H9 (cell line): ENCODE data around the gene AMPH. TPM values are rescaled to one million over a fixed set of nuclear protein-coding genes. Genes with fewer than 3 reads are reported as not detected.

Experiments
- DNase-seq: peaks from one replicate; pipeline ENCODE4 v3.0.0-alpha.2; 2017
- H2AFZ ChIP-seq: one replicate; pipeline ENCODE4 v1.6.1; 2013; ENCODE audit warnings: mild to moderate bottlenecking, low read length, control low read depth, moderate library complexity
- H2AK5ac ChIP-seq: 2 replicates; pipeline ENCODE4 v1.6.1; 2013; ENCODE audit warnings: low read length, control low read depth, mixed read lengths; ENCODE audit not compliant: insufficient read length
- H2BK120ac ChIP-seq: one replicate; pipeline ENCODE4 v1.6.1; 2013; ENCODE audit warnings: low read depth, mild to moderate bottlenecking, low read length, control low read depth, inconsistent platforms; ENCODE audit not compliant: poor library complexity, severe bottlenecking
- H2BK12ac ChIP-seq: 2 replicates; pipeline ENCODE4 v1.6.1; 2013; ENCODE audit warnings: low read length, control low read depth, mixed read lengths, low read depth; ENCODE audit not compliant: insufficient read length
- H2BK15ac ChIP-seq: 2 replicates; pipeline ENCODE4 v1.6.1; 2013; ENCODE audit warnings: low read depth, low read length, control low read depth
- H2BK20ac ChIP-seq: one replicate; pipeline ENCODE4 v1.6.1; 2013; ENCODE audit warnings: low read depth, mild to moderate bottlenecking, low read length, control low read depth, inconsistent platforms; ENCODE audit not compliant: poor library complexity, severe bottlenecking
- H2BK5ac ChIP-seq: 2 replicates; pipeline ENCODE4 v1.6.1; 2013; ENCODE audit warnings: low read length, control low read depth, mixed read lengths; ENCODE audit not compliant: insufficient read length
- H3K14ac ChIP-seq: 2 replicates; pipeline ENCODE4 v1.6.1; 2013; ENCODE audit warnings: low read length, control low read depth; ENCODE audit not compliant: insufficient read depth
- H3K18ac ChIP-seq: 2 replicates; pipeline ENCODE4 v1.6.1; 2013; ENCODE audit warnings: low read depth, mild to moderate bottlenecking, mixed read lengths, low read length, control low read depth; ENCODE audit not compliant: insufficient read length
- H3K23ac ChIP-seq: 2 replicates; pipeline ENCODE4 v1.6.1; 2013; ENCODE audit warnings: low read length, control low read depth, mixed read lengths, low read depth; ENCODE audit not compliant: insufficient read length
- H3K23me2 ChIP-seq: 2 replicates; pipeline ENCODE4 v1.6.1; 2013; ENCODE audit warnings: low read depth, mild to moderate bottlenecking, mixed read lengths, low read length, control low read depth; ENCODE audit not compliant: insufficient read length, poor library complexity, severe bottlenecking
- H3K27ac ChIP-seq: 2 replicates; pipeline ENCODE4 v1.5.1; 2013; ENCODE audit warnings: low read length, control low read depth, mixed read lengths, low read depth; ENCODE audit not compliant: insufficient read length
- H3K27me3 ChIP-seq: 2 replicates; pipeline ENCODE4 v1.6.1; 2013; ENCODE audit warnings: low read length, control low read depth, inconsistent platforms; ENCODE audit not compliant: insufficient read depth
- H3K4ac ChIP-seq: 2 replicates; pipeline ENCODE4 v1.6.1; 2013; ENCODE audit warnings: low read depth, mild to moderate bottlenecking, control low read depth, inconsistent platforms, low read length, moderate library complexity
- H3K4me1 ChIP-seq: 2 replicates; pipeline ENCODE4 v1.6.1; 2013; ENCODE audit warnings: low read length, control low read depth, inconsistent platforms; ENCODE audit not compliant: insufficient read depth
- H3K4me2 ChIP-seq: 2 replicates; pipeline ENCODE4 v1.6.1; 2013; ENCODE audit warnings: low read length, control low read depth, mixed read lengths; ENCODE audit not compliant: insufficient read length, insufficient read depth
- H3K56ac ChIP-seq: 2 replicates; pipeline ENCODE4 v1.6.1; 2013; ENCODE audit warnings: low read depth, mild to moderate bottlenecking, mixed read lengths, low read length, control low read depth; ENCODE audit not compliant: insufficient read length
- H3K79me1 ChIP-seq: 2 replicates; pipeline ENCODE4 v1.6.1; 2013; ENCODE audit warnings: low read depth, mild to moderate bottlenecking, moderate library complexity, low read length, control low read depth, inconsistent platforms; ENCODE audit not compliant: insufficient read depth, poor library complexity, severe bottlenecking
- H3K79me2 ChIP-seq: 2 replicates; pipeline ENCODE4 v1.6.1; 2013; ENCODE audit warnings: low read length, control low read depth, inconsistent platforms; ENCODE audit not compliant: insufficient read depth
- H3K9ac ChIP-seq: 2 replicates; pipeline ENCODE4 v1.6.1; 2013; ENCODE audit warnings: low read length, control low read depth, mixed read lengths; ENCODE audit not compliant: insufficient read length; ENCODE audit errors: extremely low read depth
- H3K9me3 ChIP-seq: one replicate; pipeline ENCODE4 v1.6.1; 2013; ENCODE audit warnings: low read depth, low read length, inconsistent platforms; ENCODE audit not compliant: control insufficient read depth
- H3T11ph ChIP-seq: one replicate; pipeline ENCODE4 v1.6.1; 2013; ENCODE audit warnings: mild to moderate bottlenecking, low read length, control low read depth, inconsistent platforms
- H4K20me1 ChIP-seq: one replicate; pipeline ENCODE4 v1.6.1; 2013; ENCODE audit not compliant: control insufficient read depth, insufficient read length, insufficient read depth
- H4K5ac ChIP-seq: 2 replicates; pipeline ENCODE4 v1.6.1; 2013; ENCODE audit warnings: low read depth, mild to moderate bottlenecking, mixed read lengths, low read length, control low read depth; ENCODE audit not compliant: insufficient read length
- H4K8ac ChIP-seq: replicated peaks from 2 replicates; pipeline ENCODE4 v1.6.1; 2013; ENCODE audit warnings: low read length, control low read depth, mixed read lengths, low read depth; ENCODE audit not compliant: insufficient read length
- H4K91ac ChIP-seq: 2 replicates; pipeline ENCODE4 v1.6.1; 2013; ENCODE audit warnings: low read depth, mild to moderate bottlenecking, moderate library complexity, mixed read lengths, low read length, control low read depth; ENCODE audit not compliant: insufficient read length
- H3K27ac Mint-ChIP-seq, 3 experiments: 2 replicates in 2 of 3; 3 replicates in 1 of 3; pipeline ENCODE4 v1.8.0; 2020 to 2021; ENCODE audit warnings: mixed read lengths in 3 of 3, mild to moderate bottlenecking in 1 of 3, moderate library complexity in 1 of 3
- H3K27me3 Mint-ChIP-seq: 2 replicates; pipeline ENCODE4 v1.8.0; 2021; ENCODE audit warnings: low read depth, mild to moderate bottlenecking, moderate library complexity, mixed read lengths
- H3K36me3 Mint-ChIP-seq, 3 experiments: 2 replicates in 2 of 3; 3 replicates in 1 of 3; pipeline ENCODE4 v1.8.0; 2020 to 2021; ENCODE audit warnings: low read depth in 3 of 3, mixed read lengths in 3 of 3; ENCODE audit not compliant: insufficient read depth in 1 of 3
- H3K4me1 Mint-ChIP-seq, 2 experiments: 2 replicates each; pipeline ENCODE4 v1.8.0; 2020; ENCODE audit warnings: mixed read lengths in 2 of 2
- H3K4me3 Mint-ChIP-seq, 2 experiments: 2 replicates in 1 of 2; 3 replicates in 1 of 2; pipeline ENCODE4 v1.8.0; 2020 to 2021; ENCODE audit warnings: mild to moderate bottlenecking in 2 of 2, mixed read lengths in 2 of 2, moderate library complexity in 1 of 2
- H3K9me3 Mint-ChIP-seq, 2 experiments: 2 replicates in 1 of 2; 3 replicates in 1 of 2; pipeline ENCODE4 v1.8.0; 2020; ENCODE audit warnings: mild to moderate bottlenecking in 2 of 2, mixed read lengths in 2 of 2, moderate library complexity in 1 of 2
- CTCF ChIP-seq: fragments of 200-600 bp; sonication (generic); conservative IDR thresholded peaks from 3 replicates; pipeline ENCODE4 v1.8.0; 2021; ENCODE audit warnings: antibody characterized with exemption, mild to moderate bottlenecking
- WGBS: extraction: QIAGEN DNeasy Blood & Tissue Kit; methylation state at CpG from one replicate; pipeline ENCODE4 v1.1.7; 2013; ENCODE audit warnings: missing lambda C conversion rate, low lambda C conversion rate, mixed read lengths; ENCODE audit not compliant: insufficient read length; ENCODE audit errors: extremely low coverage; 5-methylcytosine and 5-hydroxymethylcytosine counted together
- total RNA-seq: library from RNA; stranded (reverse); gene quantifications from 2 replicates; pipeline ENCODE4 v1.2.1, GENCODE V29; 2021

AMPH gene
- total RNA-seq, 1 experiment from 2014 or later, result 4.8 TPM

DNA sequence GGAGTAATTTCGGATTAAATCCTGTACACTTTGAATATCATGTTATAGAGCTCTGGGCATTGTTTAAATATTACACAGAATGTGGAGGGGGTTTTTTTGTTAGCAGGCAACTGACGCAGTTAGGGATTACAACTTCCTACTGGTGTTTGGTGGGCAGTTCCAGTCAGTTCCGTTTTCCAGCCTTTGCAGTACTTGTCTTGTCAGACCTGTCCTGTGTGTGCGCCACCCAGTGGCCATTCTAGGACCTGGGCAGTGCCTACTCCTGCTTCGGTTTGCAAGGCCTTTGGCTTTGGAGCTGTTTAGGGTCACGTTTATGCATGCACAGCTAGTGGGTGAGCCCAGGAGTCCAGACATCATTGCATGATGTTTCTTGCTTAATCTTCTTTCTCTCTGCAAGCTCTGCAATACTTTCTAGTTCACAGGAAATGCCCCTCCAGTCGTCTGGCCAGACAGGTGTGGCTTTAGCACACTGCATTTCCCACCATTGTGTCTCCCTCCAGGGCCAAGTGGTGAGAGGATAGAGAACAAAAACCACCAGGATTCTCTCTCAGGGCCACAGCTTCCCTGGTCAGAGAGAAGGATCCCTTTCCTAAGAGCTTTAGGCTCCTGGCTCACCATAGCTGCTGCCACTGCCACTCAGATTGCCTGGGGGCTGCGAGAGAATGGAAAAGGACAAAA lies 261.2 kb downstream of the AMPH start:
- no peak overlapping the region for H2AFZ ChIP-seq
- H3K4me1 Mint-ChIP-seq, result peaks cover 11 to 13% of the 10 kb centered on the region in 2 experiments

More for the DNA sequence above, 261.2 kb downstream of the AMPH start:
- no peaks in the 10 kb centered on the region for H3K9me3 ChIP-seq
- no peaks in the 10 kb centered on the region for H3K23me2 ChIP-seq
- no peak overlapping the region for H2BK12ac ChIP-seq
- no peaks in the 10 kb centered on the region for H4K20me1 ChIP-seq
- peak; percentile 95 for TF ChIP-seq CTCF
- no peak overlapping the region for H2BK15ac ChIP-seq
- WGBS, result no CpG with 5 or more reads among the region's 8 CpGs
- no peak overlapping the region for H2BK5ac ChIP-seq
- no peak overlapping the region for H2AK5ac ChIP-seq
- H3K4me1 ChIP-seq, result no peaks in the 10 kb centered on the region
- H3K4ac ChIP-seq, result no peak overlapping the region
- H4K91ac ChIP-seq, result no peak overlapping the region
- no peaks in the 10 kb centered on the region for H3K27me3 Mint-ChIP-seq
- no peak overlapping the region for H3K14ac ChIP-seq
- H3K4me3 Mint-ChIP-seq, result peak overlapping the region in 1 of 2 experiments; percentile 47; a peak in 3 of 5 replicates
- no peaks in the 10 kb centered on the region for H3K79me1 ChIP-seq
- peaks cover 0 to 4% (median 0%) of the 10 kb centered on the region in 3 experiments; a peak in 1 of 7 replicates for H3K36me3 Mint-ChIP-seq
- no peak overlapping the region for H4K8ac ChIP-seq
- no peak overlapping the region for H2BK120ac ChIP-seq
- H3K27ac ChIP-seq, result no peak overlapping the region
- no peak overlapping the region for H3T11ph ChIP-seq
- H3K9me3 Mint-ChIP-seq, result no peaks in the 10 kb centered on the region
- H3K27me3 ChIP-seq, result no peaks in the 10 kb centered on the region
- H3K4me2 ChIP-seq, result peak overlapping the region; percentile 18
- H4K5ac ChIP-seq, result no peak overlapping the region
- H3K27ac Mint-ChIP-seq, result peak overlapping the region in 2 of 3 experiments; percentile 34 to 57; a peak in 2 of 7 replicates
- DNase-seq, result peak; percentile 96
- H3K23ac ChIP-seq, result no peak overlapping the region
- no peaks in the 10 kb centered on the region for H3K79me2 ChIP-seq
- H3K18ac ChIP-seq, result peak overlapping the region; percentile 61
- H2BK20ac ChIP-seq, result no peak overlapping the region
- H3K9ac ChIP-seq, result no peak overlapping the region
- H3K56ac ChIP-seq, result no peak overlapping the region
